WTC11 (cell line): ENCODE results near the gene SIM2. TPM values are rescaled to one million over a fixed set of nuclear protein-coding genes. Genes with fewer than 3 reads are reported as not detected.

Experiments used
- ATAC-seq: fragments of 200-7000 bp; cut with Tn5 transposase; 2 replicates; pipeline ENCODE4 v1.10.0; 2021; ENCODE audit warnings: mild to moderate bottlenecking, moderate library complexity
- CTCF ChIA-PET: fragments of 300-600 bp; sonication (Branson Sonifier 250); formaldehyde crosslinking; loops from one replicate; lab custom pipeline; 2021; ENCODE audit warnings: antibody characterized with exemption; lab: Charles Lee
- POLR2A ChIA-PET: fragments of 350-600 bp; sonication (Branson Sonifier 250); formaldehyde crosslinking; loops from one replicate; lab custom pipeline; 2021; ENCODE audit warnings: antibody characterized with exemption; lab: Charles Lee
- DNase-seq: peaks from one replicate; pipeline ENCODE4 v3.0.0; 2021; ENCODE audit warnings: low spot score
- H3K27ac Mint-ChIP-seq: 2 replicates; pipeline ENCODE4 v1.8.0; 2021; ENCODE audit warnings: mixed read lengths
- H3K27me3 Mint-ChIP-seq: 2 replicates; pipeline ENCODE4 v1.8.0; 2021; ENCODE audit warnings: low read depth, mild to moderate bottlenecking, moderate library complexity, mixed read lengths
- H3K36me3 Mint-ChIP-seq: 2 replicates; pipeline ENCODE4 v1.8.0; 2021; ENCODE audit warnings: mixed read lengths
- H3K4me1 Mint-ChIP-seq: 2 replicates; pipeline ENCODE4 v1.8.0; 2022; ENCODE audit warnings: mixed read lengths
- H3K4me3 Mint-ChIP-seq: 2 replicates; pipeline ENCODE4 v1.8.0; 2021; ENCODE audit warnings: mild to moderate bottlenecking, moderate library complexity, mixed read lengths
- H3K9me3 Mint-ChIP-seq: 2 replicates; pipeline ENCODE4 v1.8.0; 2021; ENCODE audit warnings: mixed read lengths
- CREB1 ChIP-seq: sonication (generic); formaldehyde crosslinking; IDR thresholded peaks from 2 replicates; pipeline ENCODE4 v1.8.0; 2023; ENCODE audit warnings: mild to moderate bottlenecking, missing genetic modification reagents
- ESRRA ChIP-seq: sonication (generic); formaldehyde crosslinking; IDR thresholded peaks from 2 replicates; pipeline ENCODE4 v1.8.1; 2022; ENCODE audit warnings: mild to moderate bottlenecking, missing genetic modification reagents, borderline replicate concordance
- FOXJ3 ChIP-seq: sonication (generic); formaldehyde crosslinking; IDR thresholded peaks from 2 replicates; pipeline ENCODE4 v1.9.0; 2021; ENCODE audit warnings: missing genetic modification reagents, mild to moderate bottlenecking, borderline replicate concordance
- FOXK1 ChIP-seq: sonication (generic); formaldehyde crosslinking; IDR thresholded peaks from 2 replicates; pipeline ENCODE4 v1.8.0; 2022; ENCODE audit warnings: mild to moderate bottlenecking, moderate library complexity, missing genetic modification reagents
- FOXP1 ChIP-seq: sonication (generic); formaldehyde crosslinking; IDR thresholded peaks from 2 replicates; pipeline ENCODE4 v1.8.0; 2022; ENCODE audit warnings: missing genetic modification reagents, mild to moderate bottlenecking, moderate library complexity, borderline replicate concordance
- GTF2I ChIP-seq: fragments of 250-450 bp; sonication (Bioruptor Pico); conservative IDR thresholded peaks from 2 replicates; pipeline ENCODE4 v1.4.0; 2021; ENCODE audit warnings: mild to moderate bottlenecking
- IRF2 ChIP-seq: sonication (generic); formaldehyde crosslinking; IDR thresholded peaks from 2 replicates; pipeline ENCODE4 v1.8.0; 2022; ENCODE audit warnings: low read depth, missing genetic modification reagents, borderline replicate concordance
- JAZF1 ChIP-seq: fragments of 250-450 bp; sonication (Bioruptor Pico); IDR thresholded peaks from 2 replicates; pipeline ENCODE4 v1.9.0; 2021; ENCODE audit warnings: moderate library complexity, mild to moderate bottlenecking, inconsistent platforms
- JUN ChIP-seq: sonication (generic); formaldehyde crosslinking; IDR thresholded peaks from 2 replicates; pipeline ENCODE4 v1.8.0; 2023; ENCODE audit warnings: mild to moderate bottlenecking, missing genetic modification reagents
- TP53 ChIP-seq: sonication (generic); formaldehyde crosslinking; IDR thresholded peaks from 2 replicates; pipeline ENCODE4 v1.8.1; 2023; ENCODE audit warnings: mild to moderate bottlenecking, missing genetic modification reagents
- ZBTB21 ChIP-seq: sonication (generic); formaldehyde crosslinking; IDR thresholded peaks from 2 replicates; pipeline ENCODE4 v1.8.1; 2023; ENCODE audit warnings: mild to moderate bottlenecking, missing genetic modification reagents, borderline replicate concordance
- ZNF396 ChIP-seq: fragments of 250-450 bp; sonication (Bioruptor Pico); IDR thresholded peaks from 2 replicates; pipeline ENCODE4 v1.8.0; 2021; ENCODE audit warnings: mild to moderate bottlenecking, moderate library complexity, borderline replicate concordance
- ZNF423 ChIP-seq: fragments of 250-450 bp; sonication (Bioruptor Pico); IDR thresholded peaks from 2 replicates; pipeline ENCODE4 v2.1.2; 2022; ENCODE audit warnings: mild to moderate bottlenecking, moderate library complexity
- ZNF671 ChIP-seq: fragments of 250-450 bp; sonication (Bioruptor Pico); IDR thresholded peaks from 2 replicates; pipeline ENCODE4 v1.8.0; 2021; ENCODE audit warnings: mild to moderate bottlenecking
- total RNA-seq: library from RNA; stranded (reverse); gene quantifications from 3 replicates; pipeline ENCODE4 v1.2.3, GENCODE V29; 2021
- TF ChIP-seq, protein P1 (sequence below): sonication (generic); formaldehyde crosslinking; IDR thresholded peaks from 2 replicates; pipeline ENCODE4 v1.8.0; 2023; ENCODE audit warnings: missing genetic modification reagents, mild to moderate bottlenecking, borderline replicate concordance
- TF ChIP-seq, protein P2 (sequence below): sonication (generic); formaldehyde crosslinking; IDR thresholded peaks from 2 replicates; pipeline ENCODE4 v1.8.1; 2023; ENCODE audit warnings: mild to moderate bottlenecking, missing genetic modification reagents
- TF ChIP-seq, protein P3 (sequence below): sonication (generic); formaldehyde crosslinking; conservative IDR thresholded peaks from 2 replicates; pipeline ENCODE4 v1.8.1; 2022; ENCODE audit warnings: mild to moderate bottlenecking, missing genetic modification reagents
- TF ChIP-seq, protein P4 (sequence below): fragments of 250-450 bp; sonication (Bioruptor Pico); IDR thresholded peaks from 2 replicates; pipeline ENCODE4 v1.9.0; 2021; ENCODE audit warnings: moderate library complexity, mild to moderate bottlenecking, inconsistent platforms, borderline replicate concordance
- TF ChIP-seq, protein P5 (sequence below): sonication (generic); formaldehyde crosslinking; IDR thresholded peaks from 2 replicates; pipeline ENCODE4 v1.8.1; 2022; ENCODE audit warnings: low read depth, mild to moderate bottlenecking, moderate library complexity, missing genetic modification reagents, borderline replicate concordance
- TF ChIP-seq, protein P6 (sequence below): fragments of 200-600 bp; IDR thresholded peaks from 2 replicates; pipeline ENCODE4 v1.8.0; 2022; ENCODE audit warnings: antibody characterized with exemption

Gene SIM2
- total RNA-seq, 1 experiment from 2014 or later, result 0.17 TPM

DNA sequence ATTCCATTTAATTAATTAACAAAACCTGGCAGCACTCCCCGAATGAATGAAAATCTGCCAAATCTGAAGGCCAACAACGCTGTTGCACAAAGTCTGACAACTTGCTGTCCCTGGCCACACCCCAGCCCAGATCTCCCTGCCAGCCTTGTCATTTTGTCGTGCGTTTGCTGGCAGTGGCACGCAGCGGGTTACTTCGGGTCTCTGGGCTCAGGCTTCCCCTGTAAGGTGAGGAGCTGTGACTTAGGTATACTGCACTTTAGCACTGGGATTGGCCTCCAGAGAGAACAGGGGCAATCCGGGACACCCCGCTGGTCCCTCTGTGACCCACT is 34.3 kb upstream of the SIM2 start:
- ChIA-PET POLR2A (no interaction called here), CTCF (interaction anchor here (0.7 to 3.4 kb wide), 2 partner anchors 34 to 144 kb away, joined by 3 to 20 read pairs; no protein-coding TSS in a partner anchor)
- no peak for TF ChIP-seq GTF2I (CRISPR knock-in tag)
- no peak for TF ChIP-seq FOXJ3 (CRISPR knock-in tag)
- TF ChIP-seq ZNF396 (CRISPR knock-in tag), result no peak
- TF ChIP-seq, protein P1, sequence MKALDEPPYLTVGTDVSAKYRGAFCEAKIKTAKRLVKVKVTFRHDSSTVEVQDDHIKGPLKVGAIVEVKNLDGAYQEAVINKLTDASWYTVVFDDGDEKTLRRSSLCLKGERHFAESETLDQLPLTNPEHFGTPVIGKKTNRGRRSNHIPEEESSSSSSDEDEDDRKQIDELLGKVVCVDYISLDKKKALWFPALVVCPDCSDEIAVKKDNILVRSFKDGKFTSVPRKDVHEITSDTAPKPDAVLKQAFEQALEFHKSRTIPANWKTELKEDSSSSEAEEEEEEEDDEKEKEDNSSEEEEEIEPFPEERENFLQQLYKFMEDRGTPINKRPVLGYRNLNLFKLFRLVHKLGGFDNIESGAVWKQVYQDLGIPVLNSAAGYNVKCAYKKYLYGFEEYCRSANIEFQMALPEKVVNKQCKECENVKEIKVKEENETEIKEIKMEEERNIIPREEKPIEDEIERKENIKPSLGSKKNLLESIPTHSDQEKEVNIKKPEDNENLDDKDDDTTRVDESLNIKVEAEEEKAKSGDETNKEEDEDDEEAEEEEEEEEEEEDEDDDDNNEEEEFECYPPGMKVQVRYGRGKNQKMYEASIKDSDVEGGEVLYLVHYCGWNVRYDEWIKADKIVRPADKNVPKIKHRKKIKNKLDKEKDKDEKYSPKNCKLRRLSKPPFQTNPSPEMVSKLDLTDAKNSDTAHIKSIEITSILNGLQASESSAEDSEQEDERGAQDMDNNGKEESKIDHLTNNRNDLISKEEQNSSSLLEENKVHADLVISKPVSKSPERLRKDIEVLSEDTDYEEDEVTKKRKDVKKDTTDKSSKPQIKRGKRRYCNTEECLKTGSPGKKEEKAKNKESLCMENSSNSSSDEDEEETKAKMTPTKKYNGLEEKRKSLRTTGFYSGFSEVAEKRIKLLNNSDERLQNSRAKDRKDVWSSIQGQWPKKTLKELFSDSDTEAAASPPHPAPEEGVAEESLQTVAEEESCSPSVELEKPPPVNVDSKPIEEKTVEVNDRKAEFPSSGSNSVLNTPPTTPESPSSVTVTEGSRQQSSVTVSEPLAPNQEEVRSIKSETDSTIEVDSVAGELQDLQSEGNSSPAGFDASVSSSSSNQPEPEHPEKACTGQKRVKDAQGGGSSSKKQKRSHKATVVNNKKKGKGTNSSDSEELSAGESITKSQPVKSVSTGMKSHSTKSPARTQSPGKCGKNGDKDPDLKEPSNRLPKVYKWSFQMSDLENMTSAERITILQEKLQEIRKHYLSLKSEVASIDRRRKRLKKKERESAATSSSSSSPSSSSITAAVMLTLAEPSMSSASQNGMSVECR (CRISPR knock-in tag), result no peak
- TF ChIP-seq TP53, result no peak
- no peak for TF ChIP-seq FOXK1 (CRISPR knock-in tag)
- no peak for TF ChIP-seq ZBTB21 (CRISPR knock-in tag)
- TF ChIP-seq JUN, result no peak
- no peak for TF ChIP-seq FOXP1 (CRISPR knock-in tag)
- TF ChIP-seq, protein P2, sequence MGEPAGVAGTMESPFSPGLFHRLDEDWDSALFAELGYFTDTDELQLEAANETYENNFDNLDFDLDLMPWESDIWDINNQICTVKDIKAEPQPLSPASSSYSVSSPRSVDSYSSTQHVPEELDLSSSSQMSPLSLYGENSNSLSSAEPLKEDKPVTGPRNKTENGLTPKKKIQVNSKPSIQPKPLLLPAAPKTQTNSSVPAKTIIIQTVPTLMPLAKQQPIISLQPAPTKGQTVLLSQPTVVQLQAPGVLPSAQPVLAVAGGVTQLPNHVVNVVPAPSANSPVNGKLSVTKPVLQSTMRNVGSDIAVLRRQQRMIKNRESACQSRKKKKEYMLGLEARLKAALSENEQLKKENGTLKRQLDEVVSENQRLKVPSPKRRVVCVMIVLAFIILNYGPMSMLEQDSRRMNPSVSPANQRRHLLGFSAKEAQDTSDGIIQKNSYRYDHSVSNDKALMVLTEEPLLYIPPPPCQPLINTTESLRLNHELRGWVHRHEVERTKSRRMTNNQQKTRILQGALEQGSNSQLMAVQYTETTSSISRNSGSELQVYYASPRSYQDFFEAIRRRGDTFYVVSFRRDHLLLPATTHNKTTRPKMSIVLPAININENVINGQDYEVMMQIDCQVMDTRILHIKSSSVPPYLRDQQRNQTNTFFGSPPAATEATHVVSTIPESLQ, result no peak
- TF ChIP-seq CREB1 (CRISPR knock-in tag), result no peak
- TF ChIP-seq ESRRA (CRISPR knock-in tag), result no peak
- TF ChIP-seq, protein P3, sequence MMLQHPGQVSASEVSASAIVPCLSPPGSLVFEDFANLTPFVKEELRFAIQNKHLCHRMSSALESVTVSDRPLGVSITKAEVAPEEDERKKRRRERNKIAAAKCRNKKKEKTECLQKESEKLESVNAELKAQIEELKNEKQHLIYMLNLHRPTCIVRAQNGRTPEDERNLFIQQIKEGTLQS (CRISPR knock-in tag), result no peak
- no peak for TF ChIP-seq IRF2 (CRISPR knock-in tag)
- TF ChIP-seq, protein P4, sequence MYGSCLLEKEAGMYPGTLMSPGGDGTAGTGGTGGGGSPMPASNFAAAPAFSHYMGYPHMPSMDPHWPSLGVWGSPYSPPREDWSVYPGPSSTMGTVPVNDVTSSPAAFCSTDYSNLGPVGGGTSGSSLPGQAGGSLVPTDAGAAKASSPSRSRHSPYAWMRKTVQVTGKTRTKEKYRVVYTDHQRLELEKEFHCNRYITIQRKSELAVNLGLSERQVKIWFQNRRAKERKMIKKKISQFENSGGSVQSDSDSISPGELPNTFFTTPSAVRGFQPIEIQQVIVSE, result no peak
- TF ChIP-seq ZNF423 (CRISPR knock-in tag), result no peak
- TF ChIP-seq, protein P5, sequence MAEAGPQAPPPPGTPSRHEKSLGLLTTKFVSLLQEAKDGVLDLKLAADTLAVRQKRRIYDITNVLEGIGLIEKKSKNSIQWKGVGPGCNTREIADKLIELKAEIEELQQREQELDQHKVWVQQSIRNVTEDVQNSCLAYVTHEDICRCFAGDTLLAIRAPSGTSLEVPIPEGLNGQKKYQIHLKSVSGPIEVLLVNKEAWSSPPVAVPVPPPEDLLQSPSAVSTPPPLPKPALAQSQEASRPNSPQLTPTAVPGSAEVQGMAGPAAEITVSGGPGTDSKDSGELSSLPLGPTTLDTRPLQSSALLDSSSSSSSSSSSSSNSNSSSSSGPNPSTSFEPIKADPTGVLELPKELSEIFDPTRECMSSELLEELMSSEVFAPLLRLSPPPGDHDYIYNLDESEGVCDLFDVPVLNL (CRISPR knock-in tag), result no peak
- ATAC-seq (no peak), DNase-seq (no peak)
- Mint-ChIP-seq H3K9me3 (no peaks in the 10 kb centered on the region; the same call in 1 of the 2 replicates), H3K4me1 (peaks cover 7% of the 10 kb centered on the region), H3K4me3 (no peak overlapping the region), H3K36me3 (no peaks in the 10 kb centered on the region), H3K27me3 (peaks cover 3% of the 10 kb centered on the region), H3K27ac (no peak overlapping the region)

DNA sequence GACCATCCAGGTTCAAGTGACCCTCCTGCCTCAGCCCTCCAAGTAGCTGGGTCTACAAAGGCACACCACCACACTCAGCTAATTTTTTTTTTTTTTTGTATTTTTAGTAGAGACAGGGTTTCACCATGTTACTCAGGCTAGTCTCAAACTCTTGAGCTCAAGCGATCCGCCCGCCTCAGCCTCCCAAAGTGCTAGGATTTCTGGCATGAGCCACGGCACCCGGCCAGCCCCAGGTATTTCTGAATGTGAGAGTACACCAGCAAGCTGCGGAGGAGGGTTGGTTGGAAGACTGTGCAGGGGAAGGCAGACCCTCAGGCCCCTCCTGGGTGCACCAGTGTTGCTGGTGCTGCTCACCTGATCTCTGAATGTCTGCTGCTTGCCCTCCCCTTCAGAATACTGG is 33.1 kb upstream of the SIM2 start:
- ChIA-PET CTCF (interaction anchor here (0.7 to 1.3 kb wide), 2 partner anchors 25 to 188 kb away, joined by 3 to 4 read pairs; no protein-coding TSS in a partner anchor), POLR2A (no interaction called here)
- DNase-seq (no peak), ATAC-seq (no peak)
- H3K9me3 Mint-ChIP-seq, result no peaks in the 10 kb centered on the region
- no peak overlapping the region for H3K4me3 Mint-ChIP-seq
- TF ChIP-seq JAZF1 (CRISPR knock-in tag) (no peak), FOXJ3 (CRISPR knock-in tag) (no peak), ZNF671 (no peak), FOXP1 (CRISPR knock-in tag) (no peak)
- TF ChIP-seq, protein P6, sequence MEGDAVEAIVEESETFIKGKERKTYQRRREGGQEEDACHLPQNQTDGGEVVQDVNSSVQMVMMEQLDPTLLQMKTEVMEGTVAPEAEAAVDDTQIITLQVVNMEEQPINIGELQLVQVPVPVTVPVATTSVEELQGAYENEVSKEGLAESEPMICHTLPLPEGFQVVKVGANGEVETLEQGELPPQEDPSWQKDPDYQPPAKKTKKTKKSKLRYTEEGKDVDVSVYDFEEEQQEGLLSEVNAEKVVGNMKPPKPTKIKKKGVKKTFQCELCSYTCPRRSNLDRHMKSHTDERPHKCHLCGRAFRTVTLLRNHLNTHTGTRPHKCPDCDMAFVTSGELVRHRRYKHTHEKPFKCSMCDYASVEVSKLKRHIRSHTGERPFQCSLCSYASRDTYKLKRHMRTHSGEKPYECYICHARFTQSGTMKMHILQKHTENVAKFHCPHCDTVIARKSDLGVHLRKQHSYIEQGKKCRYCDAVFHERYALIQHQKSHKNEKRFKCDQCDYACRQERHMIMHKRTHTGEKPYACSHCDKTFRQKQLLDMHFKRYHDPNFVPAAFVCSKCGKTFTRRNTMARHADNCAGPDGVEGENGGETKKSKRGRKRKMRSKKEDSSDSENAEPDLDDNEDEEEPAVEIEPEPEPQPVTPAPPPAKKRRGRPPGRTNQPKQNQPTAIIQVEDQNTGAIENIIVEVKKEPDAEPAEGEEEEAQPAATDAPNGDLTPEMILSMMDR, result no peak
- no peaks in the 10 kb centered on the region for H3K36me3 Mint-ChIP-seq
- H3K27me3 Mint-ChIP-seq, result peaks cover 8% of the 10 kb centered on the region
- no peak overlapping the region for H3K27ac Mint-ChIP-seq
- H3K4me1 Mint-ChIP-seq, result peaks cover 7% of the 10 kb centered on the region
